Upper lobe of right lung (tissue), 1 donor: Measurements from ENCODE around the gene DPP6. TPM values are rescaled to one million over a fixed set of nuclear protein-coding genes. Genes with fewer than 3 reads are reported as not detected.

Experiments used
- ATAC-seq: fragments of 200-7000 bp; cut with Tn5 transposase; one replicate; pipeline ENCODE4 v1.9.1; 2020; ENCODE audit warnings: mild to moderate bottlenecking, moderate library complexity
- DNase-seq: peaks from one replicate; pipeline ENCODE4 v3.0.0-alpha.2; 2020
- H3K27ac ChIP-seq: fragments of 200-600 bp; one replicate; pipeline ENCODE4 v1.8.0; 2022
- H3K27me3 ChIP-seq: fragments of 200-600 bp; one replicate; pipeline ENCODE4 v1.8.0; 2022; ENCODE audit warnings: mild to moderate bottlenecking
- H3K36me3 ChIP-seq: fragments of 200-600 bp; one replicate; pipeline ENCODE4 v1.8.0; 2022
- H3K4me1 ChIP-seq: fragments of 200-600 bp; one replicate; pipeline ENCODE4 v1.8.0; 2022
- H3K4me3 ChIP-seq: fragments of 200-600 bp; one replicate; pipeline ENCODE4 v1.8.0; 2022; ENCODE audit warnings: mild to moderate bottlenecking
- H3K9me3 ChIP-seq: fragments of 200-600 bp; one replicate; pipeline ENCODE4 v1.8.0; 2022
- intact Hi-C: fragments of 100-400 bp; cut with DNase I; formaldehyde crosslinking; loops from one replicate; pipeline ENCODE4 v1.11.0; 2022
- total RNA-seq: library from RNA; stranded (reverse); fragmentation: NEBNext Ultra II Directional; extraction: Animal tissue kit (Norgen Biotek cat#: 25700); gene quantifications from one replicate; pipeline ENCODE4 v1.2.1, GENCODE V29; 2021
- TF ChIP-seq, protein P1 (sequence below): fragments of 200-600 bp; IDR thresholded peaks from one replicate; pipeline ENCODE4 v1.8.0; 2022; ENCODE audit warnings: antibody characterized with exemption
- donor health status: DM: no; HTN: yes; CAD: no; lungs with severe emphysema.

DPP6 gene
- total RNA-seq, 1 donor from 2014 or later: 1.6 TPM

DNA sequence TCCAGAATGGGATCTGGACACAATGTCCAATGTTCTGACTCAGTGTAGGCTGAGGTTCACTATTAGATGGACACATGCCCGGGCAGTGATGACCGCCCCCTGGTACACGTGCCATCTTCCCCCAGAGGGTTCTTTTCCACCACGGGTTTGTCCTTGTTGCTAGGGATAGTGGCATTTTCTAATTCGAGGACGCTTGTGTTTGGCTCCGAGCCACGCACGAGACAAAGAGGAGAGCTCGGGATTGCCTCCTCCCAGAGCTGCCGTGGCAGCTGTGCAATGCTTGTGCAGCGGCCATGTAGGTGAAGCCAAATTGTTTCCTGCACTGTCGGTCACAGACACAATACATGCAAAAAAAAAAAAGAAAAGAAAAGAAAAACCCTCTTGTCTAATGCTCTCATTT is 743.2 kb downstream of the DPP6 start:
- H3K9me3 ChIP-seq: no peaks in the 10 kb centered on the region
- TF ChIP-seq, protein P1, sequence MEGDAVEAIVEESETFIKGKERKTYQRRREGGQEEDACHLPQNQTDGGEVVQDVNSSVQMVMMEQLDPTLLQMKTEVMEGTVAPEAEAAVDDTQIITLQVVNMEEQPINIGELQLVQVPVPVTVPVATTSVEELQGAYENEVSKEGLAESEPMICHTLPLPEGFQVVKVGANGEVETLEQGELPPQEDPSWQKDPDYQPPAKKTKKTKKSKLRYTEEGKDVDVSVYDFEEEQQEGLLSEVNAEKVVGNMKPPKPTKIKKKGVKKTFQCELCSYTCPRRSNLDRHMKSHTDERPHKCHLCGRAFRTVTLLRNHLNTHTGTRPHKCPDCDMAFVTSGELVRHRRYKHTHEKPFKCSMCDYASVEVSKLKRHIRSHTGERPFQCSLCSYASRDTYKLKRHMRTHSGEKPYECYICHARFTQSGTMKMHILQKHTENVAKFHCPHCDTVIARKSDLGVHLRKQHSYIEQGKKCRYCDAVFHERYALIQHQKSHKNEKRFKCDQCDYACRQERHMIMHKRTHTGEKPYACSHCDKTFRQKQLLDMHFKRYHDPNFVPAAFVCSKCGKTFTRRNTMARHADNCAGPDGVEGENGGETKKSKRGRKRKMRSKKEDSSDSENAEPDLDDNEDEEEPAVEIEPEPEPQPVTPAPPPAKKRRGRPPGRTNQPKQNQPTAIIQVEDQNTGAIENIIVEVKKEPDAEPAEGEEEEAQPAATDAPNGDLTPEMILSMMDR: no peak
- ATAC-seq (no peak), DNase-seq (no peak)
- H3K4me1 ChIP-seq: no peaks in the 10 kb centered on the region
- no peak overlapping the region for H3K27ac ChIP-seq
- H3K4me3 ChIP-seq: no peak overlapping the region
- no peaks in the 10 kb centered on the region for H3K36me3 ChIP-seq
- intact Hi-C loops: no loop called here
- H3K27me3 ChIP-seq: peaks cover 10% of the 10 kb centered on the region

DNA sequence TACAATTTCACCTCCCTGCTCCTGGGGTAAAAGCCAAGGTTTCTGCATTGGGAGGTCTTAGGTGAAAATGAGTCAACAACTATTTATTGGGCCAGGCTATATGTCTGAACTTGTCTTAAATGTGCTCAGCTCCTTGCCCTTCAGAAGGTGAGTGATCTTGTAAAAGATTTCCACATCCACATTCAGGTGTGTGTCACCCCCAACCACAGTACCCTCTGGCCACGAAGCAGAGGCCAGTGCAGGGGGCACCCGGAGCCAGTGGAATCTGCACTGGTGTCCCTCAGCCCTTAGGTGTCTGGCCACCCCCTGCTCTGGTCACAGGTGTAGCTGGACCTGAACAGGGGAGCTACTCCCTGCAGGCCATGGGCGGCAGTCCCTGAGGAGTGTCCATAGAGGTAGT is 752.3 kb downstream of the DPP6 start:
- TF ChIP-seq, protein P1: no peak
- Histone ChIP-seq H3K9me3 (no peaks in the 10 kb centered on the region), H3K4me3 (no peak overlapping the region), H3K36me3 (no peaks in the 10 kb centered on the region), H3K27ac (no peak overlapping the region), H3K27me3 (no peaks in the 10 kb centered on the region), H3K4me1 (no peaks in the 10 kb centered on the region)
- DNase-seq: no peak
- intact Hi-C loops: no loop called here
- peak; percentile 16 for ATAC-seq

DNA sequence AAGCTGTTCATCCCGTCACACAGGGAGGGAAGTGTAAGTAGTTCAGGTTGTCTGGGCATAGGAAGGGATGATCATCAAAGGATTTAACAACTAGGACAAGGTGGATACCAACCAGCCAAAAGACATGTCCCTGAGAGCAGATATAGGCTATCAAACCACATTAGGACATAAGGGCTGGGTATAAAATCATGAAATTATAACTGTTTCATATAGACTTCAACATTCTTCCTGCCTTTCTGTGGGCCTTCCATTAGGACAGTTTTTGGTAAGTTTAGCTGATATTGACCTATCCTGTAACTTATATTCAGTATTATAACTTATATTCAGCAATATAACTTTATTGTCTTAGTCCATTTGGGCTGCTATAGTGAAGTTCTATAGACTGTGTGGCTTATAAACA is 759.8 kb downstream of the DPP6 start:
- Histone ChIP-seq H3K4me3 (no peak overlapping the region), H3K27ac (no peak overlapping the region), H3K4me1 (no peaks in the 10 kb centered on the region), H3K27me3 (no peaks in the 10 kb centered on the region), H3K9me3 (peaks cover 4% of the 10 kb centered on the region), H3K36me3 (no peaks in the 10 kb centered on the region)
- TF ChIP-seq, protein P1: no peak
- intact Hi-C loops: no loop called here
- ATAC-seq: no peak
- DNase-seq: no peak

DNA sequence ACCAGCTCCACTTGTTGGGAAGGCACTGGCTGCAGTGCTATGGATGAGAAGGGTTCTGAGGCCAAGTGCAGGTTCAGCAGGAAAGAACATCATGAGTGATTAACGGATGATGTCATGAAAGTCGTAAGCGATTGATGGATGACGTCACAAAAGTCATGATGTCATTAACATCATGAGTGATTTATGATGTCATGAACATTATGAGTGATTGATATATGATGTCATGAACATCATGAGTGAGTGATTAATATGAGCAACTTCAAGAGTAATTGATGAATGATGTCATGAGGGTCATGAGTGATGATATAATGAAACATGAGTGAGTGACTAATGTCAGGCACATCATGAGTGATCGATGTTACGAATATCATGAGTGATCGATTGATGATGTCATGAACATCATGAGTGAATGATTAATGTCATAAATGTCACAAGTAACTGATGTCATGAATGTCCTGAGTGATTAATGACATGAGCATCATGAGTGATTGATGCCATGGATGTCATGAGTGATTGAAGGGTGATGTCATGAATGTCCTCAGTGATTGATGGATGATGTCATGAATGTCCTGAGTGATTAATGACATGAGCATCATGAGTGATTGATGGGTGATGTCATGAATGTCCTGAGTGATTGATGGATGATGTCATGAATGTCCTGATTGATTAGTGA is 765.2 kb downstream of the DPP6 start:
- Histone ChIP-seq H3K27me3 (no peaks in the 10 kb centered on the region), H3K4me3 (no peak overlapping the region), H3K4me1 (no peaks in the 10 kb centered on the region), H3K27ac (no peak overlapping the region), H3K9me3 (no peaks in the 10 kb centered on the region), H3K36me3 (no peaks in the 10 kb centered on the region)
- ATAC-seq (no peak), DNase-seq (no peak)
- intact Hi-C loops: no loop called here
- TF ChIP-seq, protein P1: no peak

DNA sequence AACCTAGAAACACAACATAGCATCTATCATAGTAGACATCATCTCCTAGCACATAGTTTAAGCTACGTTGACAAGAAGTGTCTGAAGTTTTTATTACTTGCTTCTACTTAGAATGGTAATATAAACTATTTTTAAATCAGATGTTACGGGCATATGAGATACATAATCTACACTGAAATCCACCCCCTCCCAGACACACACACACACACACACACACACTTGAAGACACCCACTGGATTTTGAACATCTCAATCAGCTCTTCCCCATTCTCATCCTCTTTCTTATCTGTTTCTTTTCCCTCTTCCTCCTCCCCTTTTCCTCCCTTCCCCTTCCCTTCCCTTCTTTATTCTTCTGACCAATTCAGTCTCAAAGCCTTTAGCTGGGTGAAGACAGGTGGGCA is 774.8 kb downstream of the DPP6 start:
- Histone ChIP-seq H3K9me3 (no peaks in the 10 kb centered on the region), H3K27me3 (no peaks in the 10 kb centered on the region), H3K4me3 (no peak overlapping the region), H3K27ac (no peak overlapping the region), H3K36me3 (no peaks in the 10 kb centered on the region), H3K4me1 (no peaks in the 10 kb centered on the region)
- DNase-seq: no peak
- ATAC-seq: no peak
- TF ChIP-seq, protein P1: no peak
- intact Hi-C loops: no loop called here
